MM.1S (cell line): ENCODE data around the gene NCKAP5.

Source experiments
- DNase-seq: peaks from one replicate; pipeline ENCODE4 v3.0.0-alpha.2; 2015
- H2AFZ ChIP-seq: fragments of 300-600 bp; sonication (generic); 2 replicates; pipeline ENCODE4 v1.6.0; 2016; ENCODE audit warnings: antibody characterized with exemption, low read length
- H3F3A ChIP-seq: fragments of 300-600 bp; sonication (generic); 2 replicates; pipeline ENCODE4 v1.6.1; 2016; ENCODE audit warnings: mild to moderate bottlenecking, antibody characterized with exemption, low read length, moderate library complexity, mixed read lengths; ENCODE audit not compliant: insufficient read depth
- H3K27ac ChIP-seq: fragments of 300-600 bp; sonication (generic); 2 replicates; pipeline ENCODE4 v1.5.1; 2016; ENCODE audit warnings: mild to moderate bottlenecking, low read length
- H3K27me3 ChIP-seq: fragments of 300-600 bp; sonication (generic); replicated peaks from 2 replicates; pipeline ENCODE4 v1.6.0; 2016; ENCODE audit warnings: low read length; ENCODE audit not compliant: insufficient read depth
- H3K36me3 ChIP-seq: fragments of 300-600 bp; sonication (generic); replicated peaks from 2 replicates; pipeline ENCODE4 v1.6.1; 2016; ENCODE audit warnings: mild to moderate bottlenecking, low read length, mixed read lengths; ENCODE audit not compliant: insufficient read depth
- H3K4me1 ChIP-seq: fragments of 300-600 bp; sonication (generic); 2 replicates; pipeline ENCODE4 v1.6.1; 2016; ENCODE audit warnings: low read length, mixed read lengths
- H3K4me2 ChIP-seq: fragments of 300-600 bp; sonication (generic); 2 replicates; pipeline ENCODE4 v1.6.0; 2016; ENCODE audit warnings: low read depth, low read length
- H3K4me3 ChIP-seq: fragments of 300-600 bp; sonication (generic); 2 replicates; pipeline ENCODE4 v1.5.1; 2016; ENCODE audit warnings: low read length, mixed read lengths
- H3K79me2 ChIP-seq: fragments of 300-600 bp; sonication (generic); 2 replicates; pipeline ENCODE4 v1.6.1; 2016; ENCODE audit warnings: mixed run types, low read length, mixed read lengths
- H3K9ac ChIP-seq: fragments of 300-600 bp; sonication (generic); 2 replicates; pipeline ENCODE4 v1.6.1; 2016; ENCODE audit warnings: low read length, mixed read lengths
- H3K9me2 ChIP-seq: fragments of 300-600 bp; sonication (generic); replicated peaks from 2 replicates; pipeline ENCODE4 v1.6.1; 2016; ENCODE audit warnings: mild to moderate bottlenecking, low read length, mixed read lengths; ENCODE audit not compliant: insufficient read depth
- H3K9me3 ChIP-seq: fragments of 300-600 bp; sonication (generic); replicated peaks from 2 replicates; pipeline ENCODE4 v1.6.1; 2016; ENCODE audit warnings: mild to moderate bottlenecking, low read length, mixed read lengths; ENCODE audit not compliant: insufficient read depth
- H4K20me1 ChIP-seq: fragments of 300-600 bp; sonication (generic); 2 replicates; pipeline ENCODE4 v1.6.1; 2016; ENCODE audit warnings: mild to moderate bottlenecking, low read length, moderate library complexity, mixed read lengths; ENCODE audit not compliant: insufficient read depth
- CTCF ChIP-seq: fragments of 300-600 bp; sonication (generic); IDR thresholded peaks from 2 replicates; pipeline ENCODE4 v1.5.1; 2016; ENCODE audit warnings: antibody characterized with exemption, low read length, mixed read lengths
- EZH2 ChIP-seq: fragments of 300-600 bp; sonication (generic); optimal IDR thresholded peaks from 2 replicates; pipeline ENCODE3; 2017; ENCODE audit warnings: low read depth, mild to moderate bottlenecking, antibody characterized with exemption, low read length, mixed read lengths
- EZH2phosphoT487 ChIP-seq: fragments of 300-600 bp; sonication (generic); IDR thresholded peaks from 2 replicates; pipeline ENCODE4 v1.6.1; 2018; ENCODE audit warnings: antibody characterized with exemption, low read length

The NCKAP5 gene

GRCh38 chr2:133426791-133427190 is 141.5 kb downstream of the NCKAP5 start:
- no peaks in the 10 kb centered on the region for H3K79me2 ChIP-seq
- no peaks in the 10 kb centered on the region for H3K4me1 ChIP-seq
- no peak overlapping the region for H3K9ac ChIP-seq
- H3K27me3 ChIP-seq: no peaks in the 10 kb centered on the region
- H3K4me2 ChIP-seq: no peak overlapping the region
- H3K36me3 ChIP-seq: no peaks in the 10 kb centered on the region
- TF ChIP-seq EZH2phosphoT487: no peak
- no peak for TF ChIP-seq EZH2
- H3K4me3 ChIP-seq: no peak overlapping the region
- no peaks in the 10 kb centered on the region for H4K20me1 ChIP-seq
- H3K9me2 ChIP-seq: no peaks in the 10 kb centered on the region
- H2AFZ ChIP-seq: no peak overlapping the region
- no peaks in the 10 kb centered on the region for H3F3A ChIP-seq
- H3K27ac ChIP-seq: no peak overlapping the region
- no peaks in the 10 kb centered on the region for H3K9me3 ChIP-seq
- DNase-seq: no peak

GRCh38 chr2:133425612-133426011 is 142.7 kb downstream of the NCKAP5 start:
- no peaks in the 10 kb centered on the region for H3K36me3 ChIP-seq
- TF ChIP-seq CTCF (no peak), EZH2phosphoT487 (no peak), EZH2 (no peak)
- DNase-seq: no peak

GRCh38 chr2:133424876-133425275 is 143.4 kb downstream of the NCKAP5 start:
- no peak overlapping the region for H3K27ac ChIP-seq
- no peak overlapping the region for H2AFZ ChIP-seq
- H3K9ac ChIP-seq: no peak overlapping the region
- no peaks in the 10 kb centered on the region for H3F3A ChIP-seq
- H3K4me1 ChIP-seq: no peaks in the 10 kb centered on the region
- no peaks in the 10 kb centered on the region for H3K36me3 ChIP-seq
- no peaks in the 10 kb centered on the region for H3K9me2 ChIP-seq
- no peak overlapping the region for H3K4me3 ChIP-seq
- H3K9me3 ChIP-seq: no peaks in the 10 kb centered on the region
- H3K79me2 ChIP-seq: no peaks in the 10 kb centered on the region
- H4K20me1 ChIP-seq: no peaks in the 10 kb centered on the region
- TF ChIP-seq EZH2 (no peak), CTCF (no peak)
- H3K27me3 ChIP-seq: no peaks in the 10 kb centered on the region
- no peak for DNase-seq
- no peak overlapping the region for H3K4me2 ChIP-seq

More at GRCh38 chr2:133425612-133426011, 142.7 kb downstream of the NCKAP5 start:
- Histone ChIP-seq H3K27me3 (no peaks in the 10 kb centered on the region), H3K9me3 (no peaks in the 10 kb centered on the region), H2AFZ (no peak overlapping the region), H3K27ac (no peak overlapping the region), H4K20me1 (no peaks in the 10 kb centered on the region), H3K4me2 (no peak overlapping the region), H3F3A (no peaks in the 10 kb centered on the region), H3K4me3 (no peak overlapping the region), H3K9me2 (no peaks in the 10 kb centered on the region), H3K9ac (no peak overlapping the region), H3K4me1 (no peaks in the 10 kb centered on the region), H3K79me2 (no peaks in the 10 kb centered on the region)

GRCh38 chr2:133422931-133423351 is 145.3 kb downstream of the NCKAP5 start:
- Histone ChIP-seq H2AFZ (no peak overlapping the region), H3K27me3 (no peaks in the 10 kb centered on the region), H3K9me3 (no peaks in the 10 kb centered on the region), H3F3A (no peaks in the 10 kb centered on the region), H3K4me1 (no peaks in the 10 kb centered on the region), H4K20me1 (no peaks in the 10 kb centered on the region), H3K4me3 (no peak overlapping the region), H3K9ac (no peak overlapping the region), H3K36me3 (no peaks in the 10 kb centered on the region), H3K27ac (no peak overlapping the region), H3K9me2 (no peaks in the 10 kb centered on the region), H3K79me2 (no peaks in the 10 kb centered on the region), H3K4me2 (no peak overlapping the region)
- DNase-seq: no peak
- no peak for TF ChIP-seq CTCF
- TF ChIP-seq EZH2: no peak
- no peak for TF ChIP-seq EZH2phosphoT487
